Measurements from ENCODE around the gene TOM1L2.
A peak's percentile ranks its signal among the peaks of the same experiment; 100 is the strongest.

The TOM1L2 gene

GRCh38 chr17:17849845-17850373 lies 122.3 kb downstream of the TOM1L2 start:
- Histone ChIP-seq H3K4me1 (ENCODE audit: insufficient read depth, low read length) (peaks cover 29% of the 10 kb centered on the region), H3K9ac (ENCODE audit: low read depth, low read length) (peak overlapping the region; percentile 27), H4K20me1 (ENCODE audit: insufficient read depth, low read length) (no peaks in the 10 kb centered on the region), H3K9me3 (ENCODE audit: insufficient read depth, low read length, severe bottlenecking) (no peaks in the 10 kb centered on the region), H3K4me3 (ENCODE audit: low read depth in 1 of 2, low read length in 2 of 2) (no peak overlapping the region), H3K4me2 (ENCODE audit: insufficient read depth, low read length) (peak overlapping the region; percentile 18; the same call in 1 of the 2 replicates), H3K27ac (ENCODE audit: low read length) (peak overlapping the region; percentile 68), H3K79me2 (ENCODE audit: insufficient read depth, low read length) (no peaks in the 10 kb centered on the region), H3K36me3 (ENCODE audit: insufficient read depth, low read length) (no peaks in the 10 kb centered on the region), H3K27me3 (ENCODE audit: insufficient read depth, low read length, poor library complexity) (no peaks in the 10 kb centered on the region), H2AFZ (ENCODE audit: low read depth, low read length) (0 out of 2 replicates have a peak overlapping the region, but pooled peaks have one; percentile 14)
- TF ChIP-seq, protein P1, sequence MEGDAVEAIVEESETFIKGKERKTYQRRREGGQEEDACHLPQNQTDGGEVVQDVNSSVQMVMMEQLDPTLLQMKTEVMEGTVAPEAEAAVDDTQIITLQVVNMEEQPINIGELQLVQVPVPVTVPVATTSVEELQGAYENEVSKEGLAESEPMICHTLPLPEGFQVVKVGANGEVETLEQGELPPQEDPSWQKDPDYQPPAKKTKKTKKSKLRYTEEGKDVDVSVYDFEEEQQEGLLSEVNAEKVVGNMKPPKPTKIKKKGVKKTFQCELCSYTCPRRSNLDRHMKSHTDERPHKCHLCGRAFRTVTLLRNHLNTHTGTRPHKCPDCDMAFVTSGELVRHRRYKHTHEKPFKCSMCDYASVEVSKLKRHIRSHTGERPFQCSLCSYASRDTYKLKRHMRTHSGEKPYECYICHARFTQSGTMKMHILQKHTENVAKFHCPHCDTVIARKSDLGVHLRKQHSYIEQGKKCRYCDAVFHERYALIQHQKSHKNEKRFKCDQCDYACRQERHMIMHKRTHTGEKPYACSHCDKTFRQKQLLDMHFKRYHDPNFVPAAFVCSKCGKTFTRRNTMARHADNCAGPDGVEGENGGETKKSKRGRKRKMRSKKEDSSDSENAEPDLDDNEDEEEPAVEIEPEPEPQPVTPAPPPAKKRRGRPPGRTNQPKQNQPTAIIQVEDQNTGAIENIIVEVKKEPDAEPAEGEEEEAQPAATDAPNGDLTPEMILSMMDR (IDR thresholded peaks at IDR 0.05; ENCODE audit: borderline replicate concordance, extremely low read depth, low read length, poor library complexity, severe bottlenecking), result peak; percentile 55
- TF ChIP-seq EZH2 (IDR thresholded peaks at IDR 0.05; ENCODE audit: borderline replicate concordance, low read depth, low read length, severe bottlenecking), result no peak
- DNase-seq (peak; percentile 79), ATAC-seq (ENCODE audit: insufficient read depth, low read depth) (peak; percentile 57)

- Histone ChIP-seq H2AFZ (ENCODE audit: low read depth, low read length) (no peak overlapping the region), H3K9me3 (ENCODE audit: insufficient read depth, low read length, severe bottlenecking) (no peaks in the 10 kb centered on the region), H4K20me1 (ENCODE audit: insufficient read depth, low read length) (no peaks in the 10 kb centered on the region), H3K36me3 (ENCODE audit: insufficient read depth, low read length) (no peaks in the 10 kb centered on the region), H3K27ac (ENCODE audit: low read length) (peak overlapping the region; percentile 68), H3K4me1 (ENCODE audit: insufficient read depth, low read length) (peaks cover 29% of the 10 kb centered on the region), H3K79me2 (ENCODE audit: insufficient read depth, low read length) (no peaks in the 10 kb centered on the region), H3K27me3 (ENCODE audit: insufficient read depth, low read length, poor library complexity) (no peaks in the 10 kb centered on the region), H3K4me3 (ENCODE audit: low read depth in 1 of 2, low read length in 2 of 2) (no peak overlapping the region), H3K9ac (ENCODE audit: low read depth, low read length) (peak overlapping the region; percentile 27), H3K4me2 (ENCODE audit: insufficient read depth, low read length) (peak overlapping the region; percentile 18; the same call in 1 of the 2 replicates)
- TF ChIP-seq, protein P1 (IDR thresholded peaks at IDR 0.05; ENCODE audit: borderline replicate concordance, extremely low read depth, low read length, poor library complexity, severe bottlenecking), result peak; percentile 35
- TF ChIP-seq EZH2 (IDR thresholded peaks at IDR 0.05; ENCODE audit: borderline replicate concordance, low read depth, low read length, severe bottlenecking), result no peak
- ATAC-seq (ENCODE audit: insufficient read depth, low read depth), result peak; percentile 98
- peak; percentile 92 for DNase-seq
These were observed 122.9 kb downstream of the TOM1L2 start for GRCh38 chr17:17849147-17849820.

GRCh38 chr17:17848311-17849082 lies 123.7 kb downstream of the TOM1L2 start:
- no peak overlapping the region for H3K4me3 ChIP-seq (ENCODE audit: low read depth in 1 of 2, low read length in 2 of 2)
- H3K9ac ChIP-seq (ENCODE audit: low read depth, low read length), result peak overlapping the region; percentile 6; the same call in 1 of the 2 replicates
- no peaks in the 10 kb centered on the region for H3K27me3 ChIP-seq (ENCODE audit: insufficient read depth, low read length, poor library complexity)
- H3K4me1 ChIP-seq (ENCODE audit: insufficient read depth, low read length), result peaks cover 29% of the 10 kb centered on the region
- DNase-seq (no peak), ATAC-seq (ENCODE audit: insufficient read depth, low read depth) (no peak)
- H2AFZ ChIP-seq (ENCODE audit: low read depth, low read length), result no peak overlapping the region
- H3K36me3 ChIP-seq (ENCODE audit: insufficient read depth, low read length), result no peaks in the 10 kb centered on the region
- H3K9me3 ChIP-seq (ENCODE audit: insufficient read depth, low read length, severe bottlenecking), result no peaks in the 10 kb centered on the region
- H3K79me2 ChIP-seq (ENCODE audit: insufficient read depth, low read length), result no peaks in the 10 kb centered on the region
- H3K27ac ChIP-seq (ENCODE audit: low read length), result peak overlapping the region; percentile 24
- H4K20me1 ChIP-seq (ENCODE audit: insufficient read depth, low read length), result no peaks in the 10 kb centered on the region
- TF ChIP-seq EZH2 (IDR thresholded peaks at IDR 0.05; ENCODE audit: borderline replicate concordance, low read depth, low read length, severe bottlenecking), result no peak
- TF ChIP-seq, protein P1 (IDR thresholded peaks at IDR 0.05; ENCODE audit: borderline replicate concordance, extremely low read depth, low read length, poor library complexity, severe bottlenecking), result no peak
- H3K4me2 ChIP-seq (ENCODE audit: insufficient read depth, low read length), result no peak overlapping the region
